DMS114 treated with DMSO at 0.1 percent for 48 hours (cell line): ENCODE measurements around the gene PLCB4.

ENCODE experiments used
- DNase-seq: peaks from one replicate; lab custom pipeline; 2025; ENCODE audit not compliant: unreplicated experiment; lab: John Stamatoyannopoulos, UW

The PLCB4 gene

GRCh38 chr20:9059931-9060330 lies 9.0 kb upstream of the PLCB4 start:
- no peak for DNase-seq

GRCh38 chr20:9061434-9061833 lies 7.5 kb upstream of the PLCB4 start:
- no peak for DNase-seq

GRCh38 chr20:9062066-9062465 lies 6.8 kb upstream of the PLCB4 start:
- no peak for DNase-seq

GRCh38 chr20:9066191-9066590 lies 2.7 kb upstream of the PLCB4 start:
- no peak for DNase-seq

GRCh38 chr20:9068233-9068801 lies 570 bp upstream of the PLCB4 start:
- DNase-seq = no peak

- no peak for DNase-seq
Measured at GRCh38 chr20:9070304-9070703, 1.4 kb downstream of the PLCB4 start.

- no peak for DNase-seq
Measured at GRCh38 chr20:9071976-9072726, 3.3 kb downstream of the PLCB4 start.

- no peak for DNase-seq
Measured at GRCh38 chr20:9072861-9073500, 4.1 kb downstream of the PLCB4 start.

- DNase-seq = no peak
Measured at GRCh38 chr20:9075264-9076095, 6.6 kb downstream of the PLCB4 start.

- DNase-seq = no peak
Measured at GRCh38 chr20:9076440-9076839, 7.6 kb downstream of the PLCB4 start.

GRCh38 chr20:9078826-9079731 lies 10.2 kb downstream of the PLCB4 start:
- no peak for DNase-seq

GRCh38 chr20:9081423-9081966 lies 12.6 kb downstream of the PLCB4 start:
- DNase-seq = no peak

- no peak for DNase-seq
Measured at GRCh38 chr20:9082741-9083140, 13.9 kb downstream of the PLCB4 start.

GRCh38 chr20:9087531-9088217 lies 18.8 kb downstream of the PLCB4 start:
- no peak for DNase-seq

- DNase-seq = no peak
Measured at GRCh38 chr20:9088556-9088955, 19.7 kb downstream of the PLCB4 start.

GRCh38 chr20:9092113-9092512 lies 23.2 kb downstream of the PLCB4 start:
- no peak for DNase-seq

- no peak for DNase-seq
Measured at GRCh38 chr20:9092655-9093054, 23.8 kb downstream of the PLCB4 start.

- DNase-seq = no peak
Measured at GRCh38 chr20:9093218-9093957, 24.5 kb downstream of the PLCB4 start.

- no peak for DNase-seq
Measured at GRCh38 chr20:9099372-9099771, 30.5 kb downstream of the PLCB4 start.
